A549 treated with DMSO at 1 μM for 4 hours (cell line): Measurements from ENCODE around the gene APAF1. TPM values are rescaled to one million over a fixed set of nuclear protein-coding genes. Genes with fewer than 3 reads are reported as not detected.

Experiments used
- total RNA-seq: library from RNA; stranded (reverse); fragments of 200-300 nt; extraction: Qiagen RNA extraction; gene quantifications from 5 replicates; pipeline ENCODE4 v1.2.3, GENCODE V29; 2022; ENCODE audit warnings: low read depth

The APAF1 gene
- total RNA-seq = 11.4 to 18.6 TPM (median 16.6 TPM) in 5 replicates

DNA sequence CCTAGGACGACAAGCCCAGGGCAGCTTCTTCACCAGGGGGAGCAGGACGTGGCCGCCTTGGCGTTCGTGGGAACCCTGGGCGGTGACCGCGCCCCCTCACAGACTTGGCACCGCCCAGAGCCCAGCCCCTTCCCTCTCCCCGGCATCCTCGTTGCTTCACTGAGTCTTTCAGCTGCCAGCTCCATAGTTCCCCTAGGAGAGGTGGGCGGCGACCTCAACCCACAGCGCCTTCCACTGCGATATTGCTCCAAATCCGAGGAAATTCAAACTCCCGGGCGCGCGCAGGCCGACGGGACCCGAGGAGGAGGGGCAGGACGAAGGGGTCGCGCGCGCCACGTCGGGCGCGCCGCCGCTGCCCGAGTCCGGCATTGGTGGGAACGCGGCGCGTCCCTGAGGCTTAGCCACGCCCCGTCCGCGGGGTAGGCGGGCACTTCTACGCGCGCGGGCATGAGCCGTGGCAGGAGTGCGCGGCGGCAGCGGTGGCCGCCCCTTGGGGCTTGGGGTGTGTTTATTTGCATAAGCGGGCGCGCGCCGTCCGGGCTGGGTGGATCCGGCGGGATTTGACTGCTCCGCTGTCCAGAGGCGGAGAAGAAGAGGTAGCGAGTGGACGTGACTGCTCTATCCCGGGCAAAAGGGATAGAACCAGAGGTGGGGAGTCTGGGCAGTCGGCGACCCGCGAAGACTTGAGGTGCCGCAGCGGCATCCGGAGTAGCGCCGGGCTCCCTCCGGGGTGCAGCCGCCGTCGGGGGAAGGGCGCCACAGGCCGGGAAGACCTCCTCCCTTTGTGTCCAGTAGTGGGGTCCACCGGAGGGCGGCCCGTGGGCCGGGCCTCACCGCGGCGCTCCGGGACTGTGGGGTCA, at the start of gene APAF1, which contains the start of gene IKBIP:
APAF1 (plus strand) TSS at position 579 of the 860 bp plus-strand sequence. CDS start 3,070 bp downstream, outside the sequence.
IKBIP (minus strand) TSS at position 77 of the 860 bp plus-strand sequence. CDS start 87 bp downstream, outside the sequence.

Other genes starting within 250 kb of the APAF1 start
- gene TMPO, start 129.7 kb upstream of the APAF1 start, total RNA-seq = 83.2 to 112 TPM (median 104 TPM) in 5 replicates
- 711 to 779 TPM (median 742 TPM) in 5 replicates for gene SLC25A3, start 51.6 kb upstream of the APAF1 start, total RNA-seq
- gene IKBIP, start 502 bp upstream of the APAF1 start, total RNA-seq = 62.2 to 79.5 TPM (median 69.6 TPM) in 5 replicates